Hematopoietic multipotent progenitor cell treated with erythropoietin and hydrocortisone succinate and interleukin-3 and kit ligand, for 6 days (in vitro differentiated cells): Measurements from ENCODE around the gene INPP5D.
A peak's percentile ranks its signal among the peaks of the same experiment; 100 is the strongest.
"Not testable (repeated sequence)": the region's sequence is repeated elsewhere in the genome, so short reads cannot be mapped to it uniquely, and the experiment has no call there.

Experiments used
- DNase-seq: peaks from one replicate; pipeline ENCODE4 v3.0.0-alpha.2; 2015

Gene INPP5D

GRCh38 chr2:233119123-233119522, 59.0 kb downstream of the INPP5D start:
- DNase-seq = no peak

GRCh38 chr2:233119806-233120205, 59.7 kb downstream of the INPP5D start:
- no peak for DNase-seq

- no peak for DNase-seq
Measured at GRCh38 chr2:233120459-233120858, 60.3 kb downstream of the INPP5D start.

GRCh38 chr2:233121856-233122255, 61.7 kb downstream of the INPP5D start:
- no peak for DNase-seq

GRCh38 chr2:233122541-233122940, 62.4 kb downstream of the INPP5D start:
- no peak for DNase-seq

- DNase-seq = not testable (repeated sequence)
Measured at GRCh38 chr2:233123576-233123975, 63.4 kb downstream of the INPP5D start.

- no peak for DNase-seq
Measured at GRCh38 chr2:233124421-233125080, 64.4 kb downstream of the INPP5D start.

- DNase-seq = no peak
Measured at GRCh38 chr2:233125455-233126065, 65.4 kb downstream of the INPP5D start.

- DNase-seq = peak; percentile 53
Measured at GRCh38 chr2:233129351-233129978, 69.3 kb downstream of the INPP5D start.

- DNase-seq = no peak
Measured at GRCh38 chr2:233130024-233130423, 69.9 kb downstream of the INPP5D start.

GRCh38 chr2:233130481-233131020, 70.4 kb downstream of the INPP5D start:
- DNase-seq = no peak

- DNase-seq = no peak
Measured at GRCh38 chr2:233131936-233132720, 72.0 kb downstream of the INPP5D start.

GRCh38 chr2:233133239-233133638, 73.1 kb downstream of the INPP5D start:
- no peak for DNase-seq

- no peak for DNase-seq
Measured at GRCh38 chr2:233135421-233135820, 75.3 kb downstream of the INPP5D start.

- no peak for DNase-seq
Measured at GRCh38 chr2:233137040-233137439, 76.9 kb downstream of the INPP5D start.

GRCh38 chr2:233140077-233140585, 80.0 kb downstream of the INPP5D start:
- no peak for DNase-seq

GRCh38 chr2:233140978-233141377, 80.8 kb downstream of the INPP5D start:
- DNase-seq = no peak

- no peak for DNase-seq
Measured at GRCh38 chr2:233141901-233142300, 81.8 kb downstream of the INPP5D start.

GRCh38 chr2:233142355-233142897, 82.3 kb downstream of the INPP5D start:
- no peak for DNase-seq

GRCh38 chr2:233143700-233144331, 83.7 kb downstream of the INPP5D start:
- no peak for DNase-seq

GRCh38 chr2:233145726-233146125, 85.6 kb downstream of the INPP5D start:
- DNase-seq = no peak

- no peak for DNase-seq
Measured at GRCh38 chr2:233146194-233146593, 86.1 kb downstream of the INPP5D start.
